Fibroblast of lung (primary cell): ENCODE measurements around the gene DHRS11. TPM values are rescaled to one million over a fixed set of nuclear protein-coding genes. Genes with fewer than 3 reads are reported as not detected.
A peak's percentile ranks its signal among the peaks of the same experiment; 100 is the strongest.

ENCODE experiments used
- DNase-seq, 2 donors: peaks; one replicate each; pipeline versions ENCODE4 v3.0.0 to v3.0.0-alpha.2; 2010; ENCODE audit warnings: low read depth in 2 of 2
- H2AFZ ChIP-seq: 2 replicates; pipeline ENCODE4 v1.5.1; 2012; ENCODE audit warnings: low read length, control low read depth, inconsistent platforms
- H3K27ac ChIP-seq: 2 replicates; pipeline ENCODE4 v1.5.1; 2011; ENCODE audit warnings: low read length, control low read depth; ENCODE audit not compliant: insufficient read depth
- H3K27me3 ChIP-seq: 2 replicates; pipeline ENCODE4 v1.5.1; 2011; ENCODE audit warnings: mild to moderate bottlenecking, low read length; ENCODE audit not compliant: control insufficient read depth, insufficient read depth
- H3K36me3 ChIP-seq: 2 replicates; pipeline ENCODE4 v1.5.1; 2011; ENCODE audit warnings: low read length; ENCODE audit not compliant: control insufficient read depth, insufficient read depth
- H3K4me1 ChIP-seq: 2 replicates; pipeline ENCODE4 v1.5.1; 2011; ENCODE audit warnings: low read length; ENCODE audit not compliant: control insufficient read depth, insufficient read depth; ENCODE audit errors: extremely low read depth
- H3K4me2 ChIP-seq: 2 replicates; pipeline ENCODE4 v1.5.1; 2011; ENCODE audit warnings: low read length, control low read depth; ENCODE audit not compliant: insufficient read depth; ENCODE audit errors: extremely low read depth
- H3K4me3 ChIP-seq, 4 experiments: fragments of 200-600 bp in 1 of 4; sonication (generic) in 1 of 4; replicated peaks in 1 of 4; 2 replicates each; pipeline ENCODE4 v1.5.1; 2011 to 2016; ENCODE audit warnings: low read length in 4 of 4, low read depth in 3 of 4, mild to moderate bottlenecking in 3 of 4, control low read depth in 2 of 4, inconsistent platforms in 1 of 4, mixed read lengths in 1 of 4; ENCODE audit not compliant: insufficient read depth in 1 of 4; ENCODE audit errors: control extremely low read depth in 1 of 4
- H3K79me2 ChIP-seq: 2 replicates; pipeline ENCODE4 v1.5.1; 2012; ENCODE audit warnings: mild to moderate bottlenecking, low read length, inconsistent platforms; ENCODE audit not compliant: control insufficient read depth, insufficient read depth
- H3K9ac ChIP-seq: 2 replicates; pipeline ENCODE4 v1.5.1; 2011; ENCODE audit warnings: mild to moderate bottlenecking, low read length, control low read depth; ENCODE audit not compliant: insufficient read depth
- H3K9me3 ChIP-seq: 2 replicates; pipeline ENCODE4 v1.5.1; 2012; ENCODE audit warnings: low read depth, low read length; ENCODE audit not compliant: control insufficient read depth, insufficient read depth
- H4K20me1 ChIP-seq: 2 replicates; pipeline ENCODE4 v1.5.1; 2011; ENCODE audit warnings: low read length; ENCODE audit not compliant: control insufficient read depth, insufficient read depth; ENCODE audit errors: extremely low read depth
- CTCF ChIP-seq, 2 donors: IDR thresholded peaks in 1 of 2; conservative IDR thresholded peaks in 1 of 2; 1 replicate in 1 of 2; 2 replicates in 1 of 2; pipeline ENCODE4 v1.5.1; 2011 to 2012; ENCODE audit warnings: low read length in 2 of 2, control low read depth in 1 of 2, inconsistent platforms in 1 of 2, low read depth in 1 of 2, mild to moderate bottlenecking in 1 of 2
- EZH2 ChIP-seq: IDR thresholded peaks from 2 replicates; pipeline ENCODE4 v1.5.1; 2012; ENCODE audit warnings: low read length, control low read depth, mild to moderate bottlenecking; ENCODE audit errors: missing control alignments
- polyA plus RNA-seq, 2 donors: library from polyadenylated mRNA; depleted of rRNA in 1 of 2; stranded (reverse) in 1 of 2; unstranded in 1 of 2; fragments of >200 nt; gene quantifications; 2 replicates each; pipeline ENCODE4 v1.2.1, GENCODE V29; 2011 to 2012; ENCODE audit warnings: missing spikeins in 1 of 2
- total RNA-seq: library from RNA; depleted of rRNA; stranded (reverse); fragments of >200 nt; gene quantifications from 2 replicates; pipeline ENCODE4 v1.2.1, GENCODE V29; 2014

DHRS11 gene
- total and polyA plus RNA-seq, 2 donors (not counting 1 experiment from before 2014, with no cell fraction given), result 4.6 to 5.9 TPM

GRCh38 chr17:36576793-36577192, 14.9 kb upstream of the DHRS11 start:
- Histone ChIP-seq H3K27ac (no peak overlapping the region), H3K4me2 (no peak overlapping the region), H3K27me3 (no peaks in the 10 kb centered on the region), H3K79me2 (peaks cover 35% of the 10 kb centered on the region), H3K9me3 (no peaks in the 10 kb centered on the region), H2AFZ (no peak overlapping the region), H3K4me3 (no peak overlapping the region), H3K36me3 (peaks cover 7% of the 10 kb centered on the region), H3K4me1 (no peaks in the 10 kb centered on the region), H4K20me1 (no peaks in the 10 kb centered on the region), H3K9ac (no peak overlapping the region)
- TF ChIP-seq EZH2, result no peak
- no peak for TF ChIP-seq CTCF (conservative IDR thresholded peaks at IDR 0.05 in 1 of 2, IDR thresholded peaks at IDR 0.05 in 1 of 2; ENCODE audit: low read depth in 1 of 2, low read length in 2 of 2)
- no peak for DNase-seq

GRCh38 chr17:36578671-36579070, 13.0 kb upstream of the DHRS11 start:
- Histone ChIP-seq H3K36me3 (peaks cover 6% of the 10 kb centered on the region), H3K27ac (no peak overlapping the region), H3K4me2 (no peak overlapping the region), H3K79me2 (peaks cover 26% of the 10 kb centered on the region), H3K4me3 (no peak overlapping the region), H3K27me3 (no peaks in the 10 kb centered on the region), H3K9me3 (no peaks in the 10 kb centered on the region), H2AFZ (no peak overlapping the region), H3K9ac (no peak overlapping the region), H3K4me1 (no peaks in the 10 kb centered on the region), H4K20me1 (no peaks in the 10 kb centered on the region)
- peak in 1 of 2 donors; percentile 59 for DNase-seq
- TF ChIP-seq CTCF (conservative IDR thresholded peaks at IDR 0.05 in 1 of 2, IDR thresholded peaks at IDR 0.05 in 1 of 2; ENCODE audit: low read depth in 1 of 2, low read length in 2 of 2), result no peak
- TF ChIP-seq EZH2, result no peak

GRCh38 chr17:36583787-36584186, 7.9 kb upstream of the DHRS11 start:
- no peak overlapping the region for H3K27ac ChIP-seq
- H3K9ac ChIP-seq, result no peak overlapping the region
- H3K79me2 ChIP-seq, result peaks cover 2% of the 10 kb centered on the region
- H3K4me2 ChIP-seq, result no peak overlapping the region
- H3K9me3 ChIP-seq, result no peaks in the 10 kb centered on the region
- DNase-seq, result no peak
- H4K20me1 ChIP-seq, result no peaks in the 10 kb centered on the region
- TF ChIP-seq EZH2 (no peak), CTCF (conservative IDR thresholded peaks at IDR 0.05 in 1 of 2, IDR thresholded peaks at IDR 0.05 in 1 of 2; ENCODE audit: low read depth in 1 of 2, low read length in 2 of 2) (no peak)
- no peak overlapping the region for H2AFZ ChIP-seq
- no peak overlapping the region for H3K4me3 ChIP-seq
- H3K36me3 ChIP-seq, result peaks cover 16% of the 10 kb centered on the region
- no peaks in the 10 kb centered on the region for H3K27me3 ChIP-seq
- H3K4me1 ChIP-seq, result no peaks in the 10 kb centered on the region
